Sigmoid colon (tissue), 3 donors: ENCODE measurements around the gene LTF.

Experiments
- POLR2A ChIP-seq, 2 donors: fragments of 450-650 bp; IDR thresholded peaks; one replicate each; pipeline ENCODE4 v1.6.1; 2016; ENCODE audit warnings: antibody characterized with exemption in 2 of 2, mild to moderate bottlenecking in 2 of 2, moderate library complexity in 2 of 2
- TF ChIP-seq, protein P1 (sequence below), 4 experiments: fragments of 450-650 bp in 3 of 4; fragments of 200-600 bp in 1 of 4; IDR thresholded peaks; one replicate each; pipeline ENCODE4 v1.5.1; 2016 to 2019; ENCODE audit warnings: antibody characterized with exemption in 4 of 4, mild to moderate bottlenecking in 3 of 4, moderate library complexity in 2 of 4

DNA sequence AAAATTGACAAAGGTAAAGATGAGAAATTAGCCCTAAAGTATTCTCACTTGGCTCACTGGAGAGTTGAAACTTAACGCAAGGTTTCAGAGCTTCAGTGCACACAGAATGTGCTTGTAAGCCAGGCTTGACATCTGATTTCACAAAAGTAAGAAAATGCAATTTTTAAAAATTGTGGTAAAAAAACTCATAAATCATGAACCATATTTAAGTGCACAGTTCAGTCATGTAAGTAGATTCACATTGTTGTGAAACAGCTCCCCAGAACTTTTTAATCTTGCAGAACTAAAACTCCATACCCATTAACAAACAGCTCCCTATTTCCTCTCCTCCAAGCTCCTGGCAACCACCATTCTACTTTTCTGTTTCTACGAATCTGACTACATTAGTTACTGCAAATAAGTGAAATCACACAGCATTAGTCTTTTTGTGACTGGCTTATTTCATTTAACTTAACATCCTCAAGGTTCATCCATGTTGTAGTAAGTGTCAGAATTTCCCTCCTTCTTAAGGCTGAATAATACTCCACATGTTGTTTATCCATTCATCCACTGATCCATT lies 47.6 kb upstream of the LTF start:
- TF ChIP-seq POLR2A (IDR thresholded peaks at IDR 0.05), result no peak
- TF ChIP-seq, protein P1, sequence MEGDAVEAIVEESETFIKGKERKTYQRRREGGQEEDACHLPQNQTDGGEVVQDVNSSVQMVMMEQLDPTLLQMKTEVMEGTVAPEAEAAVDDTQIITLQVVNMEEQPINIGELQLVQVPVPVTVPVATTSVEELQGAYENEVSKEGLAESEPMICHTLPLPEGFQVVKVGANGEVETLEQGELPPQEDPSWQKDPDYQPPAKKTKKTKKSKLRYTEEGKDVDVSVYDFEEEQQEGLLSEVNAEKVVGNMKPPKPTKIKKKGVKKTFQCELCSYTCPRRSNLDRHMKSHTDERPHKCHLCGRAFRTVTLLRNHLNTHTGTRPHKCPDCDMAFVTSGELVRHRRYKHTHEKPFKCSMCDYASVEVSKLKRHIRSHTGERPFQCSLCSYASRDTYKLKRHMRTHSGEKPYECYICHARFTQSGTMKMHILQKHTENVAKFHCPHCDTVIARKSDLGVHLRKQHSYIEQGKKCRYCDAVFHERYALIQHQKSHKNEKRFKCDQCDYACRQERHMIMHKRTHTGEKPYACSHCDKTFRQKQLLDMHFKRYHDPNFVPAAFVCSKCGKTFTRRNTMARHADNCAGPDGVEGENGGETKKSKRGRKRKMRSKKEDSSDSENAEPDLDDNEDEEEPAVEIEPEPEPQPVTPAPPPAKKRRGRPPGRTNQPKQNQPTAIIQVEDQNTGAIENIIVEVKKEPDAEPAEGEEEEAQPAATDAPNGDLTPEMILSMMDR (IDR thresholded peaks at IDR 0.05), result no peak
